DND-41 (cell line): ENCODE measurements around the gene FAM81B.
"Not testable (repeated sequence)": the region's sequence is repeated elsewhere in the genome, so short reads cannot be mapped to it uniquely, and the experiment has no call there.

Experiments used
- ATAC-seq: fragments of 200-7000 bp; cut with Tn5 transposase; 3 replicates; pipeline ENCODE4 v1.9.1; 2021; ENCODE audit warnings: low read depth; ENCODE audit not compliant: insufficient read depth
- DNase-seq: peaks from one replicate; pipeline ENCODE4 v3.0.0-alpha.2; 2020
- H2AFZ ChIP-seq: 2 replicates; pipeline ENCODE4 v1.6.0; 2012; ENCODE audit warnings: low read depth, low read length
- H3K27ac ChIP-seq: 2 replicates; pipeline ENCODE4 v1.5.1; 2012; ENCODE audit warnings: low read length, inconsistent platforms
- H3K27me3 ChIP-seq: fragments of 200-600 bp; sonication (generic); 2 replicates; pipeline ENCODE4 v1.6.0; 2012; ENCODE audit warnings: low read length, mild to moderate bottlenecking, inconsistent platforms; ENCODE audit not compliant: insufficient read depth, poor library complexity
- H3K36me3 ChIP-seq: 2 replicates; pipeline ENCODE4 v1.5.1; 2012; ENCODE audit warnings: low read length, inconsistent platforms; ENCODE audit not compliant: insufficient read depth
- H3K4me1 ChIP-seq: 2 replicates; pipeline ENCODE4 v1.5.1; 2012; ENCODE audit warnings: mild to moderate bottlenecking, low read length; ENCODE audit not compliant: insufficient read depth
- H3K4me2 ChIP-seq: 2 replicates; pipeline ENCODE4 v1.6.0; 2012; ENCODE audit warnings: mild to moderate bottlenecking, moderate library complexity, low read length, inconsistent platforms; ENCODE audit not compliant: insufficient read depth
- H3K4me3 ChIP-seq, 2 experiments: fragments of 200-600 bp in 1 of 2; shearing (Covaris generic) in 1 of 2; 2 replicates each; pipeline ENCODE4 v1.5.1; 2012 to 2016; ENCODE audit warnings: inconsistent platforms in 2 of 2, low read length in 2 of 2, mild to moderate bottlenecking in 2 of 2, low read depth in 1 of 2, moderate library complexity in 1 of 2
- H3K79me2 ChIP-seq: 2 replicates; pipeline ENCODE4 v1.6.0; 2012; ENCODE audit warnings: low read length, inconsistent platforms; ENCODE audit not compliant: insufficient read depth
- H3K9ac ChIP-seq: 2 replicates; pipeline ENCODE4 v1.6.0; 2012; ENCODE audit warnings: low read depth, mild to moderate bottlenecking, inconsistent platforms, low read length, moderate library complexity
- H3K9me3 ChIP-seq: 2 replicates; pipeline ENCODE4 v1.5.1; 2012; ENCODE audit warnings: low read length, moderate library complexity, mild to moderate bottlenecking, inconsistent platforms; ENCODE audit not compliant: insufficient read depth, severe bottlenecking
- H4K20me1 ChIP-seq: 2 replicates; pipeline ENCODE4 v1.6.0; 2012; ENCODE audit warnings: low read length; ENCODE audit not compliant: insufficient read depth
- EZH2 ChIP-seq: IDR thresholded peaks from 3 replicates; pipeline ENCODE4 v1.6.1; 2012; ENCODE audit warnings: borderline replicate concordance, low read depth, mild to moderate bottlenecking, moderate library complexity, low read length, inconsistent platforms; ENCODE audit not compliant: severe bottlenecking
- TF ChIP-seq, protein P1 (sequence below): IDR thresholded peaks from 2 replicates; pipeline ENCODE4 v1.5.1; 2012; ENCODE audit warnings: borderline replicate concordance, low read length, moderate library complexity, mild to moderate bottlenecking; ENCODE audit not compliant: poor library complexity, severe bottlenecking; ENCODE audit errors: extremely low read depth

The FAM81B gene

DNA sequence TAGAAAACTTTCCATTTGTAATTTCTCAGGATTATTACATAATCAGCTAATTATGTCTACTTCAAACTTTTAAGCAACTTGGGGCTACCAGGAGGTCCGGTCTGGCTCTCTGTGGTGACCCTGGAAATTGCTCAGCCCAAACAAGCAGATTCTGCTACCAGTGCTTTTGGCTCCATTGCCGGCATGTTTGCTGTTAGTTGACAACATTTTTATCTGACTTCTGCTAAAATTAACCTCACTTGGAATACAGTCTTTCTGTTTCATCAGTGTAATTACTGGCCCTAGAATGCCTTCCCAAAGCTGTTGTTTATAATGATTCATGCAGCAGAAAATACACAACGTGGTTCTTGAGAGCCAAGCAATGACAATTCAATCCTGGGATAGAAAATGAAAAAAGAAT lies 38.5 kb upstream of the FAM81B start:
- Histone ChIP-seq H3K9ac (no peak overlapping the region), H3K36me3 (no peaks in the 10 kb centered on the region), H3K4me2 (no peak overlapping the region), H3K27ac (no peak overlapping the region), H3K79me2 (no peaks in the 10 kb centered on the region), H3K9me3 (no peaks in the 10 kb centered on the region), H2AFZ (no peak overlapping the region), H3K27me3 (peaks cover 5% of the 10 kb centered on the region), H3K4me3 (no peak overlapping the region), H4K20me1 (no peaks in the 10 kb centered on the region), H3K4me1 (no peaks in the 10 kb centered on the region)
- DNase-seq, result no peak
- no peak for ATAC-seq
- TF ChIP-seq, protein P1, sequence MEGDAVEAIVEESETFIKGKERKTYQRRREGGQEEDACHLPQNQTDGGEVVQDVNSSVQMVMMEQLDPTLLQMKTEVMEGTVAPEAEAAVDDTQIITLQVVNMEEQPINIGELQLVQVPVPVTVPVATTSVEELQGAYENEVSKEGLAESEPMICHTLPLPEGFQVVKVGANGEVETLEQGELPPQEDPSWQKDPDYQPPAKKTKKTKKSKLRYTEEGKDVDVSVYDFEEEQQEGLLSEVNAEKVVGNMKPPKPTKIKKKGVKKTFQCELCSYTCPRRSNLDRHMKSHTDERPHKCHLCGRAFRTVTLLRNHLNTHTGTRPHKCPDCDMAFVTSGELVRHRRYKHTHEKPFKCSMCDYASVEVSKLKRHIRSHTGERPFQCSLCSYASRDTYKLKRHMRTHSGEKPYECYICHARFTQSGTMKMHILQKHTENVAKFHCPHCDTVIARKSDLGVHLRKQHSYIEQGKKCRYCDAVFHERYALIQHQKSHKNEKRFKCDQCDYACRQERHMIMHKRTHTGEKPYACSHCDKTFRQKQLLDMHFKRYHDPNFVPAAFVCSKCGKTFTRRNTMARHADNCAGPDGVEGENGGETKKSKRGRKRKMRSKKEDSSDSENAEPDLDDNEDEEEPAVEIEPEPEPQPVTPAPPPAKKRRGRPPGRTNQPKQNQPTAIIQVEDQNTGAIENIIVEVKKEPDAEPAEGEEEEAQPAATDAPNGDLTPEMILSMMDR, result no peak
- TF ChIP-seq EZH2, result no peak

- no peak for ATAC-seq
- no peak overlapping the region for H3K9ac ChIP-seq
- DNase-seq, result no peak
- H3K27ac ChIP-seq, result no peak overlapping the region
- H4K20me1 ChIP-seq, result no peaks in the 10 kb centered on the region
- no peaks in the 10 kb centered on the region for H3K9me3 ChIP-seq
- H3K4me1 ChIP-seq, result no peaks in the 10 kb centered on the region
- no peaks in the 10 kb centered on the region for H3K27me3 ChIP-seq
- H3K79me2 ChIP-seq, result no peaks in the 10 kb centered on the region
- no peak overlapping the region for H3K4me2 ChIP-seq
- TF ChIP-seq, protein P1, result no peak
- TF ChIP-seq EZH2, result no peak
- no peak overlapping the region for H2AFZ ChIP-seq
- no peaks in the 10 kb centered on the region for H3K36me3 ChIP-seq
- H3K4me3 ChIP-seq, result no peak overlapping the region
These were observed 32.8 kb upstream of the FAM81B start for GRCh38 chr5:95358320-95358719.

- Histone ChIP-seq H3K4me2 (no peak overlapping the region), H3K9me3 (no peaks in the 10 kb centered on the region), H3K27ac (no peak overlapping the region), H3K4me1 (no peaks in the 10 kb centered on the region), H3K27me3 (no peaks in the 10 kb centered on the region), H4K20me1 (no peaks in the 10 kb centered on the region), H2AFZ (no peak overlapping the region), H3K9ac (no peak overlapping the region), H3K36me3 (no peaks in the 10 kb centered on the region), H3K4me3 (no peak overlapping the region), H3K79me2 (no peaks in the 10 kb centered on the region)
- TF ChIP-seq, protein P1, result no peak
- DNase-seq (no peak), ATAC-seq (no peak)
These were observed 32.3 kb upstream of the FAM81B start for GRCh38 chr5:95358848-95359247.

- not testable (repeated sequence) for H3K79me2 ChIP-seq, H3K4me2 ChIP-seq, H3K4me1 ChIP-seq, H3K9ac ChIP-seq, H3K27ac ChIP-seq, H3K9me3 ChIP-seq, H3K36me3 ChIP-seq, H3K27me3 ChIP-seq, H4K20me1 ChIP-seq, H2AFZ ChIP-seq, ATAC-seq, H3K4me3 ChIP-seq, DNase-seq
These were observed 30.5 kb upstream of the FAM81B start for GRCh38 chr5:95360667-95361066.
